NCI-H187 (cell line): ENCODE data around the gene IGF1.

Experiments used
- DNase-seq, 2 experiments: peaks; one replicate each; lab custom pipeline; 2025; lab: John Stamatoyannopoulos, UW

The IGF1 gene

GRCh38 chr12:102480406-102480805 lies at the start of gene IGF1:
IGF1 (minus strand) TSS chr12:102480563; CDS start chr12:102480381, 182 bp downstream.
- DNase-seq, result no peak

GRCh38 chr12:102528111-102528510 lies 47.7 kb upstream of the IGF1 start:
- DNase-seq, result no peak

GRCh38 chr12:102527171-102527720 lies 46.9 kb upstream of the IGF1 start:
- no peak for DNase-seq

GRCh38 chr12:102526656-102527055 lies 46.3 kb upstream of the IGF1 start:
- DNase-seq, result no peak

GRCh38 chr12:102522768-102523167 lies 42.4 kb upstream of the IGF1 start:
- no peak for DNase-seq

GRCh38 chr12:102521662-102522277 lies 41.4 kb upstream of the IGF1 start:
- no peak for DNase-seq

GRCh38 chr12:102518871-102519270 lies 38.5 kb upstream of the IGF1 start:
- DNase-seq, result no peak

GRCh38 chr12:102514696-102515095 lies 34.3 kb upstream of the IGF1 start:
- DNase-seq, result no peak

GRCh38 chr12:102513739-102514138 lies 33.4 kb upstream of the IGF1 start:
- DNase-seq, result no peak

- DNase-seq, result no peak
These were observed 32.9 kb upstream of the IGF1 start for GRCh38 chr12:102513272-102513671.

- DNase-seq, result no peak
These were observed 32.2 kb upstream of the IGF1 start for GRCh38 chr12:102512523-102512922.

- DNase-seq, result no peak
These were observed 31.2 kb upstream of the IGF1 start for GRCh38 chr12:102511575-102511974.

- no peak for DNase-seq
These were observed 30.1 kb upstream of the IGF1 start for GRCh38 chr12:102510463-102510862.

- DNase-seq, result no peak
These were observed 29.7 kb upstream of the IGF1 start for GRCh38 chr12:102510031-102510430.

- DNase-seq, result no peak
These were observed 28.8 kb upstream of the IGF1 start for GRCh38 chr12:102509123-102509626.

GRCh38 chr12:102508052-102508451 lies 27.7 kb upstream of the IGF1 start:
- no peak for DNase-seq

- no peak for DNase-seq
These were observed 26.9 kb upstream of the IGF1 start for GRCh38 chr12:102507301-102507700.

- DNase-seq, result no peak
These were observed 24.5 kb upstream of the IGF1 start for GRCh38 chr12:102504871-102505270.

- no peak for DNase-seq
These were observed 23.9 kb upstream of the IGF1 start for GRCh38 chr12:102504280-102504679.

- DNase-seq, result no peak
These were observed 23.5 kb upstream of the IGF1 start for GRCh38 chr12:102503831-102504230.

- no peak for DNase-seq
These were observed 22.8 kb upstream of the IGF1 start for GRCh38 chr12:102503056-102503681.

GRCh38 chr12:102501773-102502172 lies 21.4 kb upstream of the IGF1 start:
- DNase-seq, result no peak

GRCh38 chr12:102498471-102498870 lies 18.1 kb upstream of the IGF1 start:
- DNase-seq, result no peak
